OCI-LY1 (cell line): ENCODE results near the gene CTIF.
"Not testable (repeated sequence)": the region's sequence is repeated elsewhere in the genome, so short reads cannot be mapped to it uniquely, and the experiment has no call there.

Experiments used
- H2AFZ ChIP-seq: fragments of 200-600 bp; sonication (generic), shearing (Covaris generic); 2 replicates; pipeline ENCODE4 v1.6.0; 2014; ENCODE audit warnings: antibody characterized with exemption, mild to moderate bottlenecking, low read length
- H3F3A ChIP-seq: fragments of 200-600 bp; sonication (generic), shearing (Covaris generic); 2 replicates; pipeline ENCODE4 v1.6.0; 2014; ENCODE audit warnings: mild to moderate bottlenecking, antibody characterized with exemption, low read length, moderate library complexity; ENCODE audit not compliant: insufficient read depth
- H3K27ac ChIP-seq: fragments of 200-600 bp; sonication (generic); 2 replicates; pipeline ENCODE4 v1.5.1; 2014; ENCODE audit warnings: low read length, mixed run types, mild to moderate bottlenecking, low read depth; ENCODE audit not compliant: poor library complexity, severe bottlenecking
- H3K27me3 ChIP-seq: fragments of 200-600 bp; sonication (generic); 2 replicates; pipeline ENCODE4 v1.6.0; 2014; ENCODE audit warnings: antibody characterized with exemption, mild to moderate bottlenecking, low read length, moderate library complexity; ENCODE audit not compliant: insufficient read depth
- H3K36me3 ChIP-seq: fragments of 200-600 bp; sonication (generic); 2 replicates; pipeline ENCODE4 v1.6.1; 2014; ENCODE audit warnings: mild to moderate bottlenecking, antibody characterized with exemption, low read length, moderate library complexity, mixed read lengths; ENCODE audit not compliant: insufficient read depth
- H3K4me1 ChIP-seq: fragments of 200-600 bp; sonication (generic); 2 replicates; pipeline ENCODE4 v1.5.1; 2014; ENCODE audit warnings: mild to moderate bottlenecking, low read length, moderate library complexity; ENCODE audit not compliant: insufficient read depth, severe bottlenecking
- H3K4me2 ChIP-seq: fragments of 200-600 bp; sonication (generic), shearing (Covaris generic); 2 replicates; pipeline ENCODE4 v1.6.1; 2014; ENCODE audit warnings: low read length
- H3K4me3 ChIP-seq: fragments of 200-600 bp; sonication (generic); 2 replicates; pipeline ENCODE4 v1.5.1; 2014; ENCODE audit warnings: low read length, low read depth, mild to moderate bottlenecking, mixed read lengths; ENCODE audit not compliant: poor library complexity, severe bottlenecking
- H3K79me2 ChIP-seq: fragments of 200-600 bp; shearing (Covaris generic); 2 replicates; pipeline ENCODE4 v1.6.1; 2016; ENCODE audit warnings: mixed run types, low read length, mixed read lengths; ENCODE audit not compliant: insufficient read depth
- H3K9ac ChIP-seq: fragments of 200-600 bp; sonication (generic), shearing (Covaris generic); 2 replicates; pipeline ENCODE4 v1.6.1; 2014; ENCODE audit warnings: mild to moderate bottlenecking, low read length, mixed read lengths
- H3K9me2 ChIP-seq: fragments of 200-600 bp; sonication (generic), shearing (Covaris generic); 2 replicates; pipeline ENCODE4 v1.6.1; 2014; ENCODE audit warnings: low read depth, mild to moderate bottlenecking, low read length, mixed read lengths
- H3K9me3 ChIP-seq: fragments of 200-600 bp; shearing (Covaris generic); 2 replicates; pipeline ENCODE4 v1.6.1; 2014; ENCODE audit warnings: low read length, mixed read lengths
- H4K20me1 ChIP-seq: fragments of 200-600 bp; sonication (generic), shearing (Covaris generic); 2 replicates; pipeline ENCODE4 v1.6.0; 2016; ENCODE audit warnings: mild to moderate bottlenecking, low read length; ENCODE audit not compliant: insufficient read depth
- CTCF ChIP-seq: fragments of 200-600 bp; sonication (generic), shearing (Covaris generic); IDR thresholded peaks from 2 replicates; pipeline ENCODE4 v1.5.1; 2017; ENCODE audit warnings: mild to moderate bottlenecking, antibody characterized with exemption, low read length, moderate library complexity, mixed read lengths
- EZH2 ChIP-seq: fragments of 200-600 bp; sonication (generic), shearing (Covaris generic); IDR thresholded peaks from 2 replicates; pipeline ENCODE4 v1.8.0; 2017; ENCODE audit warnings: borderline replicate concordance, mixed run types, mild to moderate bottlenecking, antibody characterized with exemption, low read length, moderate library complexity, mixed read lengths

Gene CTIF

GRCh38 chr18:48649231-48649630 is 110.4 kb downstream of the CTIF start:
- Histone ChIP-seq H3K27ac (no peak overlapping the region), H3K4me3 (no peak overlapping the region), H2AFZ (no peak overlapping the region), H4K20me1 (no peaks in the 10 kb centered on the region), H3K9ac (no peak overlapping the region), H3K36me3 (no peaks in the 10 kb centered on the region), H3F3A (no peaks in the 10 kb centered on the region), H3K79me2 (no peaks in the 10 kb centered on the region), H3K4me1 (no peaks in the 10 kb centered on the region), H3K9me2 (no peaks in the 10 kb centered on the region), H3K27me3 (no peaks in the 10 kb centered on the region; the same call in 1 of the 2 replicates), H3K9me3 (no peaks in the 10 kb centered on the region), H3K4me2 (no peak overlapping the region)
- TF ChIP-seq CTCF (no peak), EZH2 (no peak)

DNA sequence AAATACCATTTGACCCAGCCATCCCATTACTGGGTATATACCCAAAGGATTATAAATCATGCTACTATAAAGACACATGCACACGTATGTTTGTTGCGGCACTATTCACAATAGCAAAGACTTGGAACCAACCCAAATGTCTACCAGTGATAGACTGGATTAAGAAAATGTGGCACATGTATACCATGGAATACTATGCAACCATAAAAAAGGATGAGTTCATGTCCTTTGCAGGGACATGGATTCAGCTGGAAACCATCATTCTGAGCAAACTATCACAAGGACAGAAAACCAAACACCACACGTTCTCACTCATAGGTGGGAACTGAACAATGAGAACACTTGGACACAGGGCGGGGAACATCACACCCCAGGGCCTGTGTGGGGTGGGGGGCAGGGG is 115.8 kb downstream of the CTIF start:
- not testable (repeated sequence) for H3F3A ChIP-seq, H3K27me3 ChIP-seq, H3K9me2 ChIP-seq, H3K4me2 ChIP-seq, H3K36me3 ChIP-seq, H3K9me3 ChIP-seq, H3K9ac ChIP-seq, H3K79me2 ChIP-seq, H4K20me1 ChIP-seq, H3K27ac ChIP-seq, H2AFZ ChIP-seq, H3K4me3 ChIP-seq, H3K4me1 ChIP-seq

- Histone ChIP-seq H3K36me3 (no peaks in the 10 kb centered on the region), H3K4me1 (no peaks in the 10 kb centered on the region), H3K9me2 (no peaks in the 10 kb centered on the region), H3K9ac (no peak overlapping the region), H3F3A (no peaks in the 10 kb centered on the region), H3K27ac (no peak overlapping the region), H3K4me2 (no peak overlapping the region), H3K9me3 (0 out of 2 replicates have a peak, but pooled peaks cover 3% of the 10 kb centered on the region), H4K20me1 (no peaks in the 10 kb centered on the region), H3K79me2 (no peaks in the 10 kb centered on the region), H3K4me3 (no peak overlapping the region), H3K27me3 (no peaks in the 10 kb centered on the region; the same call in 1 of the 2 replicates), H2AFZ (no peak overlapping the region)
- TF ChIP-seq EZH2 (no peak), CTCF (no peak)
Measured at GRCh38 chr18:48655508-48655907, 116.7 kb downstream of the CTIF start.

DNA sequence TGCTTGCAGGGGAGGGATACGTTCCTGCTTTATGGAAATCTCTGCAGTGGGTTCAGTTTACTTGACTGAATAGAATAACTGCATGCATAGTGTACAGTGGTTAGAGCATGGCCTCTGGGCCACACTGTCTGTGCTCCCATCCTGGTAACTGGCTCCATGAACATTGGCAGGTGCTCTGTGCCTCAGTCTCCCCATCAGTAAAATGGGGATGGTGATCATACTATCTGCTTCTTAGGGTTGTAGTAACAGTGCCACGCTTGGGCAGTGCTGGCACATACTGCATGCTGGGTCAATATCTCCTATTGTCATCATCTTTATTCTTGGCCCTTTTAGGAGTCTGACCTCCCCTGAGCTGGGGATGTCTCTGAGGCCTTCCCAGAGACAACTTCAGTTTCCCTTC is 117.3 kb downstream of the CTIF start:
- H3K27me3 ChIP-seq, result no peaks in the 10 kb centered on the region; the same call in 1 of the 2 replicates
- H3K27ac ChIP-seq, result no peak overlapping the region
- H3K9me2 ChIP-seq, result no peaks in the 10 kb centered on the region
- no peaks in the 10 kb centered on the region for H3F3A ChIP-seq
- no peaks in the 10 kb centered on the region for H3K36me3 ChIP-seq
- 0 out of 2 replicates have a peak, but pooled peaks cover 3% of the 10 kb centered on the region for H3K9me3 ChIP-seq
- no peaks in the 10 kb centered on the region for H3K79me2 ChIP-seq
- H4K20me1 ChIP-seq, result no peaks in the 10 kb centered on the region
- H3K4me1 ChIP-seq, result no peaks in the 10 kb centered on the region
- TF ChIP-seq CTCF (no peak), EZH2 (no peak)
- H3K9ac ChIP-seq, result no peak overlapping the region
- no peak overlapping the region for H3K4me2 ChIP-seq
- H3K4me3 ChIP-seq, result no peak overlapping the region
- H2AFZ ChIP-seq, result no peak overlapping the region
